GM23248 (cell line): Measurements from ENCODE around the gene FTSJ1. TPM values are rescaled to one million over a fixed set of nuclear protein-coding genes. Genes with fewer than 3 reads are reported as not detected.

ENCODE experiments used
- DNase-seq: peaks from one replicate; pipeline ENCODE4 v3.0.0-alpha.2; 2015
- H2AFZ ChIP-seq: fragments of 200-600 bp; sonication (generic); 2 replicates; pipeline ENCODE4 v1.6.1; 2016; ENCODE audit warnings: antibody characterized with exemption
- H3F3A ChIP-seq: fragments of 200-600 bp; sonication (generic); 2 replicates; pipeline ENCODE4 v1.6.1; 2016; ENCODE audit warnings: mild to moderate bottlenecking, antibody characterized with exemption, mixed run types; ENCODE audit not compliant: insufficient read depth
- H3K27ac ChIP-seq: fragments of 200-600 bp; sonication (generic); 2 replicates; pipeline ENCODE4 v1.5.1; 2016; ENCODE audit warnings: mild to moderate bottlenecking
- H3K27me3 ChIP-seq: fragments of 200-600 bp; sonication (generic); replicated peaks from 2 replicates; pipeline ENCODE4 v1.6.1; 2016; ENCODE audit warnings: mild to moderate bottlenecking; ENCODE audit not compliant: insufficient read depth
- H3K36me3 ChIP-seq: fragments of 200-600 bp; sonication (generic); 2 replicates; pipeline ENCODE4 v1.6.1; 2016; ENCODE audit warnings: low read depth, mild to moderate bottlenecking
- H3K4me1 ChIP-seq: fragments of 200-600 bp; sonication (generic); 2 replicates; pipeline ENCODE4 v1.6.1; 2016; ENCODE audit warnings: mild to moderate bottlenecking; ENCODE audit not compliant: insufficient read depth
- H3K4me2 ChIP-seq: fragments of 200-600 bp; sonication (generic); one replicate; pipeline ENCODE4 v1.6.1; 2016; ENCODE audit warnings: mild to moderate bottlenecking; ENCODE audit not compliant: unreplicated experiment
- H3K4me3 ChIP-seq: fragments of 200-600 bp; sonication (generic); 2 replicates; pipeline ENCODE4 v1.5.1; 2016; ENCODE audit warnings: mild to moderate bottlenecking
- H3K79me2 ChIP-seq: fragments of 200-600 bp; sonication (generic); 2 replicates; pipeline ENCODE4 v1.6.1; 2016; ENCODE audit warnings: mild to moderate bottlenecking; ENCODE audit not compliant: insufficient read depth
- H3K9ac ChIP-seq: fragments of 200-600 bp; sonication (generic); 2 replicates; pipeline ENCODE4 v1.6.1; 2016; ENCODE audit warnings: mild to moderate bottlenecking
- H3K9me2 ChIP-seq: fragments of 200-600 bp; sonication (generic); 2 replicates; pipeline ENCODE4 v1.6.1; 2016; ENCODE audit warnings: mixed run types, mild to moderate bottlenecking, moderate library complexity; ENCODE audit not compliant: insufficient read depth
- H3K9me3 ChIP-seq: fragments of 200-600 bp; sonication (generic); one replicate; pipeline ENCODE4 v1.6.1; 2017; ENCODE audit warnings: low read depth
- H4K20me1 ChIP-seq: fragments of 200-600 bp; sonication (generic); 2 replicates; pipeline ENCODE4 v1.6.0; 2016; ENCODE audit not compliant: insufficient read depth
- EZH2 ChIP-seq: fragments of 200-600 bp; sonication (generic); IDR thresholded peaks from 2 replicates; pipeline ENCODE4 v1.6.1; 2018; ENCODE audit warnings: antibody characterized with exemption, mild to moderate bottlenecking; ENCODE audit not compliant: insufficient read depth, poor library complexity, severe bottlenecking
- EZH2phosphoT487 ChIP-seq: fragments of 200-600 bp; sonication (generic); IDR thresholded peaks from 2 replicates; pipeline ENCODE4 v1.6.1; 2018; ENCODE audit warnings: antibody characterized with exemption, moderate library complexity, mild to moderate bottlenecking, low read depth; ENCODE audit not compliant: insufficient read depth
- WGBS, 2 experiments: methylation state at CpG; one replicate each; pipeline ENCODE4 v1.1.6; 2015 to 2017; ENCODE audit warnings: low lambda C conversion rate in 2 of 2, low coverage in 1 of 2; ENCODE audit errors: missing lambda C conversion rate in 2 of 2; 5-methylcytosine and 5-hydroxymethylcytosine counted together
- in situ Hi-C: fragments of 300-500 bp; cut with MboI; formaldehyde crosslinking; loops from 2 replicates; pipeline ENCODE4 v1.15.0; 2020
- polyA plus RNA-seq: library from polyadenylated mRNA; unstranded; fragments of >200 nt; fragmentation: Nextera tagmentation; extraction: Ambion mirVana; gene quantifications from 2 replicates; pipeline ENCODE4 v1.2.1, GENCODE V29; 2016
- total RNA-seq: library from RNA; depleted of rRNA; stranded (reverse); fragments of >200 nt; shearing (Covaris generic); gene quantifications from 2 replicates; pipeline ENCODE4 v1.2.3, GENCODE V29; 2014

Gene FTSJ1
- total and polyA plus RNA-seq, 2 experiments from 2014 or later = 64.9 to 95.2 TPM

DNA sequence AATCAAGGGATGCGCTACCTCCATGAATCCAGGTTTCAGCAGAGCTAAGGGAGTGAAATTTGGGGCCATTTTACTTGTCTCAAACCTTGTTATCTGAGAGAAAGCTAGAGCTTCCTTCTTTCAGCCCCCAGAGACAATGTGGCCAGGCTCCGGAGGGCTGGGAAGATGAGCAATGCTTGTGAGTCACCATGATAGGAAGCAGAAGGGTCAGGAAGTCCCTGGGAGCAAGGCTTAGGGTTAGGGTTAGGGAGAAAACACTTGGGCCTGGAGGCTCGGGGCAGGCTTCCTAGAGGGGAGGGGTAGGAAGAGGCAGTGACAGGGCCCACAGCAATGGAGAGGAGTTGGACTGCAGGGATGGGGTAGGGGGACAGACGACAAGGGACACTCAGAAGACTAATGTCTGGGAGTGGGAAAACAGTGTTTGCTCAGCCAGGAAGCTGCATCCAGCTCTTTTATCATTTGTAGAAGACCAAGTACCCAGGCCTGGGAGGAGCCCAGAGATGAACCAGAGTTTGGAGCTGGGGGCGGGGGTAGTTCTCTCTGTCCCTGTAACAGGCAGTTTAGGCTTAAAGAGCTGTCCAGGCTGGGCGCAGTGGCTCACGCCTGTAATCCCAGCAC lies 16.4 kb downstream of the FTSJ1 start:
- no peaks in the 10 kb centered on the region for H3K79me2 ChIP-seq
- no peaks in the 10 kb centered on the region for H3K36me3 ChIP-seq
- peak; percentile 68 for DNase-seq
- no peaks in the 10 kb centered on the region for H4K20me1 ChIP-seq
- H3K4me3 ChIP-seq = no peak overlapping the region
- H3K9me3 ChIP-seq = no peaks in the 10 kb centered on the region
- H3F3A ChIP-seq = no peaks in the 10 kb centered on the region
- no peak for TF ChIP-seq EZH2
- TF ChIP-seq EZH2phosphoT487 = no peak
- no peaks in the 10 kb centered on the region for H3K9me2 ChIP-seq
- no peaks in the 10 kb centered on the region for H3K27me3 ChIP-seq
- in situ Hi-C loops = loop anchor here (25.0 kb wide), 1 partner anchor 405 kb away; no protein-coding TSS in a partner anchor
- H3K27ac ChIP-seq = peak overlapping the region; percentile 65
- peak overlapping the region; percentile 17; the same call in 1 of the 2 replicates for H3K9ac ChIP-seq
- WGBS, 2 experiments = 50 to 54% methylated on average over 6 to 7 of the region's 7 CpGs
- peaks cover 17% of the 10 kb centered on the region for H3K4me1 ChIP-seq
- no peak overlapping the region for H2AFZ ChIP-seq
- peak overlapping the region; percentile 42 for H3K4me2 ChIP-seq

DNA sequence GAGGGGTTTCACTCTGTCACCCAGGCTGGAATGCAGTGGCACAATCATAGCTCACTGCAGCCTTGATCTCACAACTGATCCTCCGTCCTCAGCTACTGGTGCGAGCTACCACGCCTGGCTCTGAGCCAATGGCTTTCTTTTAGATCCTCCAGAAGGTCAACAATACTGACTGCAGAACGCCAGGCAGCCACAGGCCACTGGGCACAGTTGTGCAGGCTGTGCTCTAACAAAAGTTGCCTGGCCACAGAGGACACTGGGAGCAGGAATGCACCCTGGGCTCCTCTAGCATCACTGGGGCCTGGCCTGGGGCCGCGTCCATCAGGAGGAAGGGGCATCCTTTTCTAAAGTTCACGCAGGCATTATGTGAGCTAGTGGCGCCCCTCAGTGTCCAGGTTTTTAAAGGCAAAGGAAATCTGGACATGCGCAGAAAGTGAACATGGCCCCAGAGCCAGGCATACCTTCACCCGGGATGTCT lies 17.9 kb downstream of the FTSJ1 start:
- TF ChIP-seq EZH2phosphoT487 (no peak), EZH2 (no peak)
- DNase-seq = peak; percentile 70
- in situ Hi-C loops = loop anchor here (25.0 kb wide), 1 partner anchor 407 kb away; no protein-coding TSS in a partner anchor
- no peak overlapping the region for H2AFZ ChIP-seq
- no peak overlapping the region for H3K4me3 ChIP-seq
- no peaks in the 10 kb centered on the region for H3K9me3 ChIP-seq
- no peaks in the 10 kb centered on the region for H3K79me2 ChIP-seq
- no peak overlapping the region for H3K27ac ChIP-seq
- no peaks in the 10 kb centered on the region for H3K27me3 ChIP-seq
- no peaks in the 10 kb centered on the region for H4K20me1 ChIP-seq
- peaks cover 22% of the 10 kb centered on the region for H3K4me1 ChIP-seq
- H3K9ac ChIP-seq = no peak overlapping the region
- WGBS, 2 experiments = 6 to 15% methylated on average over 8 of the region's 10 CpGs
- no peak overlapping the region for H3K4me2 ChIP-seq
- no peaks in the 10 kb centered on the region for H3F3A ChIP-seq
- H3K9me2 ChIP-seq = no peaks in the 10 kb centered on the region
- H3K36me3 ChIP-seq = no peaks in the 10 kb centered on the region

DNA sequence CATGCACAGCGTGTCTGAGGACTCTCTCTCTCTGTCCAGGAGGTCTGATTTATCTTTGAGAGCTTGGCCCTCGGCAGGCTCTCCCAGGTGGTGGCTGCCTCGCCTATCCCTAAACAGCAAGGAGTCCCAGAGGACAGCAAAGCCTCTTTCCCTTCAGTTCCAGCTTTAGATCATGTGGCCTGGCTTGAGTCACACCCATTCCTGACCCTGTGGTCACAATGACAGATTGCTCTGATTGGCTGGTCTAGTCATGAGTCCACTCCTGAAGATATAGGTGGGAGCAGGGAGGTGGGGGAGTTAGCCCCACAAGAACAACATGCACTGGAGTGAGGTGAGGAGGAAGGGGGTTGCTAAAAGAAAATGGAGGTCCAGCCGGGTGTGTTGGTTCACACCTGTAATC lies 20.7 kb downstream of the FTSJ1 start:
- no peak overlapping the region for H2AFZ ChIP-seq
- in situ Hi-C loops = loop anchor here (25.0 kb wide), 1 partner anchor 409 kb away; no protein-coding TSS in a partner anchor
- H3F3A ChIP-seq = no peaks in the 10 kb centered on the region
- H3K9me2 ChIP-seq = no peaks in the 10 kb centered on the region
- no peaks in the 10 kb centered on the region for H4K20me1 ChIP-seq
- H3K9ac ChIP-seq = no peak overlapping the region
- no peaks in the 10 kb centered on the region for H3K9me3 ChIP-seq
- H3K27ac ChIP-seq = no peak overlapping the region
- DNase-seq = peak; percentile 45
- no peak overlapping the region for H3K4me2 ChIP-seq
- H3K27me3 ChIP-seq = no peaks in the 10 kb centered on the region
- H3K36me3 ChIP-seq = no peaks in the 10 kb centered on the region
- H3K79me2 ChIP-seq = no peaks in the 10 kb centered on the region
- no peak overlapping the region for H3K4me3 ChIP-seq
- peaks cover 16% of the 10 kb centered on the region for H3K4me1 ChIP-seq
- 93 to 94% methylated on average over 3 to 4 of the region's 4 CpGs for WGBS, 2 experiments
- TF ChIP-seq EZH2phosphoT487 (no peak), EZH2 (no peak)

DNA sequence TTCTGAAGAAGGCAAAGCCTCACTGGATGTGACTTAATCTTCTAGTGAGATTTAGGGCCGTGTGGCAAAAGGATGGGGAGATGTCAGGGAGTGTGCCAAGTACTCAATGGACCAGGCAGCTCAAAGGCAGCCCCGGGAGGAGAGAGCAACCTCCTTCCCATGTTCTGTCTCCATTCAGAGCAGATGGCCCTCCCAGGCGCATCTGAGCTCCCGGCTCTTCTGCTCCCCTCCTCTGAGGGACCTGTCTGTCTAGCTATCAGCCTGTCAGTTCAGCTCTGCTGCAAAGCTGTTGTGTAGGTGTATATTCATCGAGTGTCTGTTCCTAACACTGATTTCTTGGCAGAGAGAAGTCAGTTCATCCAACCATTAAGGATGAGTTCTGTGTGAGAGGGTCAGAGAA lies 21.9 kb downstream of the FTSJ1 start:
- Histone ChIP-seq H3K27ac (peak overlapping the region; percentile 54), H3K4me2 (no peak overlapping the region)
- TF ChIP-seq EZH2phosphoT487 (no peak), EZH2 (no peak)

More for the DNA sequence above, 21.9 kb downstream of the FTSJ1 start:
- DNase-seq = peak; percentile 11
- Histone ChIP-seq H3K4me1 (peaks cover 5% of the 10 kb centered on the region), H4K20me1 (no peaks in the 10 kb centered on the region), H3K9me3 (no peaks in the 10 kb centered on the region), H3K79me2 (no peaks in the 10 kb centered on the region), H3K4me3 (no peak overlapping the region), H3K36me3 (no peaks in the 10 kb centered on the region), H2AFZ (no peak overlapping the region), H3K9me2 (no peaks in the 10 kb centered on the region), H3K9ac (no peak overlapping the region), H3K27me3 (no peaks in the 10 kb centered on the region), H3F3A (no peaks in the 10 kb centered on the region)
- in situ Hi-C loops = loop anchor here (25.0 kb wide), 1 partner anchor 411 kb away; no protein-coding TSS in a partner anchor
- WGBS, 2 experiments = 25 to 28% methylated on average over 5 of the region's 5 CpGs
